Parathyroid adenoma (tissue), 2 donors: ENCODE data around the gene TMPRSS13.

ENCODE experiments used
- H2AFZ ChIP-seq: fragments of 300-600 bp; sonication (generic); one replicate; pipeline ENCODE4 v1.7.0; 2017; ENCODE audit warnings: antibody characterized with exemption, mild to moderate bottlenecking
- H3K27ac ChIP-seq: fragments of 300-600 bp; sonication (generic); one replicate; pipeline ENCODE4 v1.7.0; 2017
- H3K27me3 ChIP-seq: fragments of 300-600 bp; sonication (generic); one replicate; pipeline ENCODE4 v1.7.0; 2017; ENCODE audit warnings: low read length; ENCODE audit not compliant: control insufficient read depth, insufficient read depth
- H3K36me3 ChIP-seq: fragments of 300-600 bp; sonication (generic); one replicate; pipeline ENCODE4 v1.7.0; 2017; ENCODE audit warnings: low read length; ENCODE audit not compliant: control insufficient read depth, insufficient read depth
- H3K4me1 ChIP-seq: fragments of 300-600 bp; sonication (generic); one replicate; pipeline ENCODE4 v1.7.0; 2017; ENCODE audit warnings: control low read depth
- H3K4me2 ChIP-seq: fragments of 300-600 bp; sonication (generic); one replicate; pipeline ENCODE4 v1.7.0; 2017; ENCODE audit warnings: low read length
- H3K4me3 ChIP-seq: fragments of 300-600 bp; sonication (generic); one replicate; pipeline ENCODE4 v1.7.0; 2017; ENCODE audit warnings: low read depth, low read length
- H3K79me2 ChIP-seq: fragments of 300-600 bp; sonication (generic); one replicate; pipeline ENCODE4 v1.7.0; 2017; ENCODE audit warnings: control low read depth
- H3K9ac ChIP-seq: fragments of 300-600 bp; sonication (generic); one replicate; pipeline ENCODE4 v1.7.0; 2017; ENCODE audit warnings: mild to moderate bottlenecking
- H3K9me3 ChIP-seq: fragments of 300-600 bp; sonication (generic); one replicate; pipeline ENCODE4 v1.7.0; 2017; ENCODE audit warnings: low read length; ENCODE audit not compliant: control insufficient read depth
- TF ChIP-seq, protein P1 (sequence below): fragments of 300-600 bp; sonication (generic); IDR thresholded peaks from one replicate; pipeline ENCODE4 v1.7.0; 2017; ENCODE audit warnings: antibody characterized with exemption, mild to moderate bottlenecking
- donor health status: primary hyperparathyroidism.

The TMPRSS13 gene

DNA sequence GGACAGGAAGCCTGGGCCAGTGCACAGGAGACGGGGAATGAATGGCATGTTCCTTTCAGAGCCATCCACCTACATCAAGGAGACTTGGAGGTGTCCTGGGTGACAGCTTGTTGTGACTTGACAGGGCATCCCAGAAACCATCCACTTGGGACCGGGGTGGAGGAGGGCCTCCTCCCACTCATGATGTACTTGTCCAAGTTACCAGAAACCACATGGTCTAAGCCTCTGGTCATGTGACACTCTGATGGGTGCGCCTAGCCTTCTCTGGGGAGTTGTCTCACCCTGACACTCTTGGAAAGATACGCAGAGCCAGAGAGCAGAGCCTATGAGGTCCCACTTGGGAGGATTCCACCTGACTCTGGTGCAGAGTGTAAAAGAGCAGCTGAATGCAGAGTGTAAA is 31.1 kb downstream of the TMPRSS13 start:
- H3K36me3 ChIP-seq, result no peaks in the 10 kb centered on the region
- no peak overlapping the region for H2AFZ ChIP-seq
- no peaks in the 10 kb centered on the region for H3K79me2 ChIP-seq
- H3K4me1 ChIP-seq, result no peaks in the 10 kb centered on the region
- no peak overlapping the region for H3K9ac ChIP-seq
- no peak overlapping the region for H3K27ac ChIP-seq
- TF ChIP-seq, protein P1, sequence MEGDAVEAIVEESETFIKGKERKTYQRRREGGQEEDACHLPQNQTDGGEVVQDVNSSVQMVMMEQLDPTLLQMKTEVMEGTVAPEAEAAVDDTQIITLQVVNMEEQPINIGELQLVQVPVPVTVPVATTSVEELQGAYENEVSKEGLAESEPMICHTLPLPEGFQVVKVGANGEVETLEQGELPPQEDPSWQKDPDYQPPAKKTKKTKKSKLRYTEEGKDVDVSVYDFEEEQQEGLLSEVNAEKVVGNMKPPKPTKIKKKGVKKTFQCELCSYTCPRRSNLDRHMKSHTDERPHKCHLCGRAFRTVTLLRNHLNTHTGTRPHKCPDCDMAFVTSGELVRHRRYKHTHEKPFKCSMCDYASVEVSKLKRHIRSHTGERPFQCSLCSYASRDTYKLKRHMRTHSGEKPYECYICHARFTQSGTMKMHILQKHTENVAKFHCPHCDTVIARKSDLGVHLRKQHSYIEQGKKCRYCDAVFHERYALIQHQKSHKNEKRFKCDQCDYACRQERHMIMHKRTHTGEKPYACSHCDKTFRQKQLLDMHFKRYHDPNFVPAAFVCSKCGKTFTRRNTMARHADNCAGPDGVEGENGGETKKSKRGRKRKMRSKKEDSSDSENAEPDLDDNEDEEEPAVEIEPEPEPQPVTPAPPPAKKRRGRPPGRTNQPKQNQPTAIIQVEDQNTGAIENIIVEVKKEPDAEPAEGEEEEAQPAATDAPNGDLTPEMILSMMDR, result no peak
- no peak overlapping the region for H3K4me3 ChIP-seq
- H3K4me2 ChIP-seq, result no peak overlapping the region
- no peaks in the 10 kb centered on the region for H3K9me3 ChIP-seq
- H3K27me3 ChIP-seq, result no peaks in the 10 kb centered on the region

DNA sequence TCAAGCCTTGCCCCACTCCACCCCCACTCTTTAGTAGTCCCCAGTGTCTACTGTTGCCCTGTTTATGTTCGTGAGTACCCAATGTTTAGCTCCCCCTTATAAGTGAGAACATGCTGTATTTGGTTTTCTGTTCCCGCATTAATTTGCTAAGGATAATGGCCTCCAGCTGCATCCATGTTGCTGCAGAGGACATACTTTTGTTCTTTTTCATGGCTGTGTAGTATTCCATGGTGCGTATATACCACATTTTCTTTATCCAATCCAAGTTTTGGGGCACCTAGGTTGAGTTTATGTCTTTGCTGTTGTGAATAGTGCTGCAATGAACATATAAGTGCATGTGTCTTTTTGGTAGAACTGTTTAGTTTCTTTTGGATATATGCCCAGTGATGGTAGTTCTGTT is 36.6 kb downstream of the TMPRSS13 start:
- Histone ChIP-seq H3K4me3 (no peak overlapping the region), H3K36me3 (no peaks in the 10 kb centered on the region), H3K9ac (no peak overlapping the region), H3K79me2 (no peaks in the 10 kb centered on the region), H3K4me2 (no peak overlapping the region), H3K9me3 (no peaks in the 10 kb centered on the region), H3K4me1 (no peaks in the 10 kb centered on the region), H3K27ac (no peak overlapping the region), H3K27me3 (no peaks in the 10 kb centered on the region), H2AFZ (no peak overlapping the region)
- TF ChIP-seq, protein P1, result no peak

DNA sequence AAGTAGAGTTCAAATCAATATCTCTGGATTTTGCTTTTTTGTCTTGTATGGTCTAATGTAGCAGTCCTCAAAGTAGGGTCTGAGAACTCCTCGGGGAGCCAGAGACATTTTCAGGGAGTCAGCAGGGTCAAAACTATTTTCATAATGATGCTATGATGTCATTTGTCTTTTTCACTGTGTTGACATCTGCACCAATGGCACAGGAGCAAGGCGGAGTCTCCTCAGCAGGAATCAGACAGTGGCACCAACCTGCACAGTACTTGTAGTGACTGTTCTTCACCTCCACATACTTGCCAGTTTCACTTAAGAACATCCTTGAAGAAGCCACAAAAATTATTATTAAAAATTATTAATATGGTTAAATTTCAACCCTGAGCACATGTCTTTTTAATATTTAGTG is 37.8 kb downstream of the TMPRSS13 start:
- Histone ChIP-seq H3K9me3 (no peaks in the 10 kb centered on the region), H3K4me2 (no peak overlapping the region), H3K4me1 (no peaks in the 10 kb centered on the region), H3K4me3 (no peak overlapping the region), H3K27ac (no peak overlapping the region), H2AFZ (no peak overlapping the region), H3K79me2 (no peaks in the 10 kb centered on the region), H3K36me3 (no peaks in the 10 kb centered on the region), H3K27me3 (no peaks in the 10 kb centered on the region), H3K9ac (no peak overlapping the region)
- TF ChIP-seq, protein P1, result no peak

DNA sequence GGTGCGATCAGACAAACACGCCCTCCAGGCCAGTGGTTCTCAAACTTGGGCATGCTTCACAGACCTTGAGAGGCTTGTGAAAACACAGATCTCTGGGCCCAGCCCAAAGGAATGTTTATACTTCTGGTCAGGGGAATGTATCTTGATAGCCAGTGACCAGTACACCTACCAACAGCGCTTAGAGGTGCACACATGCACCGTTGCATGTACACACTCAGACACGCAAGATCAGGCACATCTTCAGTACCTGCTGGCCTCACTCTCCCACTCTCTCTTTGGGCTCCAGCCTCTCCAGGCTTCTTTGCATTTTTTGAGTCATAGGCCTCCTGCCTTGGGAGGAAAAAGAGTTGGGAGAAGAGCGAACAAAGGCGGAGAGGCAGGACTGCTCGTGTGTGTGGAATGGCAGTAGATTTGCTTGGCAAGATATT is 41.0 kb downstream of the TMPRSS13 start:
- no peak overlapping the region for H3K4me2 ChIP-seq
- no peaks in the 10 kb centered on the region for H3K27me3 ChIP-seq
- H3K4me3 ChIP-seq, result no peak overlapping the region
- H3K4me1 ChIP-seq, result no peaks in the 10 kb centered on the region
- TF ChIP-seq, protein P1, result no peak
- H3K79me2 ChIP-seq, result no peaks in the 10 kb centered on the region
- H2AFZ ChIP-seq, result no peak overlapping the region
- no peak overlapping the region for H3K27ac ChIP-seq
- H3K9ac ChIP-seq, result no peak overlapping the region
- H3K9me3 ChIP-seq, result no peaks in the 10 kb centered on the region
- no peaks in the 10 kb centered on the region for H3K36me3 ChIP-seq

DNA sequence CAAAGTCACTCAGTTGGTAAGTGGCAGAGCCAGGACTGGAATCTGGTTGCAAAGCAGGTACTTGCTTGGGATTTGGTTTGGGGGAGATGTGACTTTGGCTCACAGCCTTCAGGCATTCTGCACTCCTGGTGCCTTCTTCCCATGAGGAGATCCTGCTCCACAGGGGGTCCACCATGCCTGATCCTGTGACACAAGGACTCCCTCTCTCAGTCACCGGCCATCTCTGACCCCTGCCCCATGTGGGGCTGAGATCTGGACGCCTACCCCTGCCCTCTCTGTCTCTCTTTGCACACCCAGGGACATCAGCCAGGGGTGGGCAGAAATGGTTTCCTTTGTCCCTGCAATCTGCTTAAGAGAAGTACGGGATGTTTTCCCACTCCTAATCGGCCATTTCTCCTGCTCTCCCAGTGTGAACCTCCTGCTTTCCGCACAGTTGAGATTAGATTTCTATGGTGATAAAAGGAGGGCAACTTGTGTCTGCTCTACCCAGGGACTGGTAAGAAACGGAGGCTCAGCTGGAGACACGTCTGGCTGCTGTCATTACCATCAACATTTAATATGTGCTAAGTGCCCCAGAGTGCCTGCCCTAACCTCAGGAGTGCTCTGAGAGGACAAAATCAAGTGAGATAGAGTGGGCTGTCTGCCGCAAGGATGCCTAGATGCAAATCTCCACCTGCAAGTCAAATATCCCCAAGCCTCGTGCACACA is 41.6 kb downstream of the TMPRSS13 start:
- TF ChIP-seq, protein P1, result no peak
- H3K4me3 ChIP-seq, result no peak overlapping the region
- no peaks in the 10 kb centered on the region for H3K27me3 ChIP-seq
- no peaks in the 10 kb centered on the region for H3K79me2 ChIP-seq
- no peaks in the 10 kb centered on the region for H3K36me3 ChIP-seq
- no peaks in the 10 kb centered on the region for H3K9me3 ChIP-seq
- H2AFZ ChIP-seq, result no peak overlapping the region
- no peak overlapping the region for H3K9ac ChIP-seq
- H3K27ac ChIP-seq, result no peak overlapping the region
- H3K4me1 ChIP-seq, result no peaks in the 10 kb centered on the region
- H3K4me2 ChIP-seq, result no peak overlapping the region
